HT1080 (cell line): ENCODE results near the gene OR2A7. TPM values are rescaled to one million over a fixed set of nuclear protein-coding genes. Genes with fewer than 3 reads are reported as not detected.
A peak's percentile ranks its signal among the peaks of the same experiment; 100 is the strongest.
"Not testable (repeated sequence)": the region's sequence is repeated elsewhere in the genome, so short reads cannot be mapped to it uniquely, and the experiment has no call there.

Experiments used
- DNase-seq: peaks from one replicate; pipeline ENCODE4 v3.0.0-alpha.2; 2015; ENCODE audit warnings: low read depth
- total RNA-seq: library from RNA; depleted of rRNA; stranded (reverse); fragments of >200 nt; shearing (Covaris generic); gene quantifications from 2 replicates; pipeline ENCODE4 v1.2.3, GENCODE V29; 2014; rRNA removed

OR2A7 gene
- total RNA-seq, 1 experiment from 2014 or later: not detected

GRCh38 chr7:144255471-144255897 lies 9.1 kb downstream of the OR2A7 start:
- peak; percentile 1 for DNase-seq

DNA sequence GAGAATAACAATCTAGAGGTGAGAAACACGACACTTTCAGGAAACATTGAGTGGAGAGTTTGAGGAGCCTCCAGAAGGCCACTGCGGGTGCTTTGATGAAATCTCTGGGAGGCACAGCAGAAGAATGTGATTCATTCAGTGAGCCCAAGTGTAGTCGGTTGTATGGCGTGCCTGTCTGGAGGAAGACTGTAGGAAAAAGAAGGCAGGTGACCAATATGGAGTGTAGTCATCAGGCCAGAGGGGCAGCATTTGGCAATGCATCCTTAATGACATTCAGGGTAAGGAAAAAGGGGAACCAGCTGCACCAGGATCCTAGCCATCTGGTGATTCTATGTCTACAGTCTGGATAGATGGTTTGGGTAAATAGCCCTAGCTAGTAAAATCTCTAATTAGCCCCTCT lies 12.3 kb downstream of the OR2A7 start:
- not testable (repeated sequence) for DNase-seq

DNA sequence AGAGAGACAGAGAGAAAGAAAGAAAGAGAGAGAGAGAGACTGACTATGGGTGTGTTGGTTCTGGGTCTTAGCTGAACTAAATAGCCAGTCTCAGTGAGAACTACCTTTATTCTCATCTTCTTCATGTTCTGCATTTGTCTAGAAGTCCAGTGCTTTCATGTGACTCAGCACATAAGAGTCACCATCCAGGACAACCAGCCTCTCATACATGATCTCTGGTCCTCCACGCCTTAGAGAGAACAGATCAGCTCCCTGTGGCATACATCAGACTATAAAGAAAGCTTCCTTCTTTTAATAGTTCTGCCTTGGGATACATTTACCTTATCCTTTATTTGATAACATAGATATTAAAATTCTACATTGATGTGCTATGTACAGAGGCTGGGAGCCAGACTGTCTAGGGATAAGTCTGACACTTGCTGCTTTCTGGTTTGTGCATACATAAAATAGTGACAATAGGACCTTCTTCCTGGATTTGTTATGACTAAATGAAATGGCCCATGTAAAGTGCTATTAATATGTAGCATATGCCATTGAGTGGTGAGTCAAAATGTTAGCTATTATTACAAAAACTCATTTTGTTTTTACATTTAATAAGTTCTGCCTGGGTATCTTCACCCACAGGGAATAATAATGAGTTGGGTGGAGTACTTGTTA lies 16.8 kb downstream of the OR2A7 start:
- not testable (repeated sequence) for DNase-seq

- DNase-seq: not testable (repeated sequence)
Measured at GRCh38 chr7:144246967-144247366, 17.6 kb downstream of the OR2A7 start.

DNA sequence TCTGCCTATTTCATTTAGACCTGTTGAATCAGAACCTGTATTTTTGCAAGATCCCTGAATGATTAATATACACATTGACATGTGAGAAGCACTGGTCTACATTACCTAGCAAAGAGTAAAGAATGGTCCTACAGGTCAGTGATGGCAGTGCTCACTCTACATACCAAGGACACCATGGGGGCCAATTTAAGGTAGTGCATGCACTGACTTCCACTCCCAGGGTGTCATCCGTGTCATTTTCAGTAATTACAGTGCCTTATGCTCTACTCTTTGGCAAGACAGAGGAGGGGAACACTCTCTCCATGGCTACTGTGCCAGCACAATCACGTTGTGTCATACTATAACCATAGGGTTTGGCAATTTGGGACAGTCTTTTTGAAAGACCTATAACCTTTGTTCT lies 19.2 kb downstream of the OR2A7 start:
- not testable (repeated sequence) for DNase-seq

DNA sequence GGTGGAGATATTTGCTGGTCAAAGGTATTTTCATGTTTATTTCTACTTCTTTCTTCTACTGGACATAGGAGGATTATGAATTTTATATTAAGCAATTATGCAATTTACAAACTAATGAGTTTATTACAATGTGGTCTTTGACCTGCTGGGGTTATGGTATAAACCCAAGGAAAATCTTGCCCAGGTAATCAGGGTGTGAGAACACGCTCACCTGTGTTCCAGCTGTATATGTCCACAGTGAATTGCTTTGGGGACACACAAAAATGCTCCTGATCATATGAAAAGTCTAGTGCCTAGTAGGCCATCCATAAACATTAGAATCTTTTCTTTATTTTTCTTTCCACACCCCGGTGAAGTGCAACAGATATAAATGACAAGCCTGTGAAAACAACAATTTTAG lies 25.2 kb downstream of the OR2A7 start, which contains the start of gene OR2A42:
Gene OR2A42, minus strand, starts transcription at position 241 of the 400 bp plus-strand sequence. CDS start 6,762 bp downstream, outside the sequence.
- not testable (repeated sequence) for DNase-seq

DNA sequence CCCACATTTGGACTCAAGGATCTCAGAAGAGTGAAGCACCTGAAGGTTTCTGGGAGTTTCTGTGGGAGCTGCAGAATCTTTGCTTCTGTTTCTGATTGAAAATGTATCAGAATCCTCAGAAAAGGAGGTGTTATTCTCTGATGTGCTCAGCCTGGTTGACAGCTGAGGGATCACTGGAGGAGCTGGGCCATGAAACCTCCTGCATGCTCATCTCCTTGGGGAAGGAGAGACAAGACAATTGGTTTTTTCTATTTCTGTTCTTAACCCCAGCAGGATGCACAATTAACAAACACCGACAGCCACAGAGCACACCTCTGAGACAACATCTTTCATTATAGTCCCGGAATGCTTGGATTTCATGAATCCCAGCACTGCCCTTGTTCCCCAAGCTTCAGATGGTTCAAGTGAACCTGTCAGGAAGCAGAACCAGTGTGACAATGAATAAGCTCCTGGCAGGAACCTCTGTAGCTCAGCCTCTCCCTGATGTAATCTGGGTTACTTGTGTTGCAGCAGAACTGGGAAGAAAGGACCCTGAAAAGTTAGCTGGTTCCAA lies 26.0 kb downstream of the OR2A7 start:
- not testable (repeated sequence) for DNase-seq

- DNase-seq: not testable (repeated sequence)
Measured at GRCh38 chr7:144233039-144233438, 31.6 kb downstream of the OR2A7 start.

GRCh38 chr7:144231027-144231426 lies 33.6 kb downstream of the OR2A7 start:
- DNase-seq: not testable (repeated sequence)

DNA sequence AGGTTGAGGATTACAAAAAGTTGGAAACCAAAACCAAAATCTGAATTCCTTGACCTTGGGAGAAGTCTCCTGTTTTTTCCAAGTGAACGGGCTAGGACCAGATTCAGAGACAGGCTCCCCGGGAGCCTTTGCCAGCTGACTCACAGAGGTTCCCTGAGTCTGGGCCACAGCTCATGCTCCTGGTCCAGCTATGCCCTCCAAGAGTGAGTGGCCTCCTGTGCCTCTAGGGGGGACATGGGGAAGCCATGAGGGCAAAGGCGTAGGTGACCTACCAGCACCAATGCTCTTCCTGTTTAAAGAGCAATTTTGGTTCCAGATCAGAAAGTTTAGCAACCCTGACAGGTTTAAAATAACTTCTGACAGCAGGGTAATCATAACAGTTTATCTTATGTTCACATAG lies 35.8 kb downstream of the OR2A7 start:
- not testable (repeated sequence) for DNase-seq

DNA sequence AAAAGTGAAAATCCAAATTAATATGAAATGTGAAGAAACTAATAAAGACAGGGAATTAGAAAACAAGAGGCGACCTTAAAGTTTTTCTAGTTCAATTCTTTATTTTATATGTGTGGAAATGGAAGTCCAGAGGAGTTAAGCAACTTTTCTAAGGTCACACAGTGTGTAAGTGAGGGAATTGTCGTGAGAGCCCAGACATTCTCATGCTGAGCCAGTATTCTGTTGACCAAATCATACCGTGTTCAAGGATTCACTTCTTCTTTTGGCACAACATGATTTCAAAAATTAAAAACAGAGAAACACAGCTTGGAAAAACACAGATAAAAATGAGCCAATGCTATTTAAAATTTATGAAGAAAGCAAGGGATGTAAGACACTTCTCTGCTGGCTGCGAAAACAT lies 37.7 kb downstream of the OR2A7 start:
- not testable (repeated sequence) for DNase-seq

DNA sequence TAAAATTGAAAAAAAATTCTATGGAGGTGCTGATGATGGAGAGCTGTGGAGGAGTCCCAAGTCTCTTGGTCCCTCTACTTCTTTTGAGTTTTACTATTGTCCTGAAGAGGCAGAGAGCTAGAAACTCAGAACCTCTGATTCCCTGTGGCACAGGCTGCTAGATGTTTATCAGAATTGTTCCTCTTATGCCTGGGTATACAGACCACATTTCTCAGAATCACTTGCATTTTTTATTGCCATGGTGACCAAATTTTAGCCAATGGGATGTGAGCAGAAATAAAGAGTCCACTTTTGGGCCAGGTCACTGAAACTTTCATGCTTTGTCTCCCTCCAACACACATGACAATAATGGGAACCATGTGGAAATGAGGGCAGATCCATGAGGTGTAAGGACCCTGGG lies 40.9 kb downstream of the OR2A7 start:
- not testable (repeated sequence) for DNase-seq

- not testable (repeated sequence) for DNase-seq
Measured at GRCh38 chr7:144220531-144220930, 44.1 kb downstream of the OR2A7 start.

DNA sequence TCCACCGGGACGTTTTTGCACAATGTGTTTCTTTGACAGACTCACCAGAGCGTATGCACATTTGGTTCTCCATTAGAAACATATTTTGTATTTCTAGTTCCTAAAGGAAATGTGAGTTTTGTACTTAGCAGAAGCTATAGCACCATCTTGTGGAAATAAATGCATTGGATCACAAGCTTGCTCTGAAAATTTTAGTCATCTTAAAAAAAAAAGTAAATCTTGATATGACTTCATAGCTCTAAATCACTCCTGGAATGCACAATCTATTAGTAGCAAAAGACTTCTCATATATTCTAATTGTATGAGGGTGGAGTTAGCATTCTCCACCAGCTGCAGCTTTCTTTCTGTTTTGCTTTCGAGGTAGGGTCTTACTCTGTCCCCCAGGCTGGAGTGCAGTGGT lies 45.4 kb downstream of the OR2A7 start:
- DNase-seq: not testable (repeated sequence)

GRCh38 chr7:144218581-144218980 lies 46.0 kb downstream of the OR2A7 start:
- not testable (repeated sequence) for DNase-seq

DNA sequence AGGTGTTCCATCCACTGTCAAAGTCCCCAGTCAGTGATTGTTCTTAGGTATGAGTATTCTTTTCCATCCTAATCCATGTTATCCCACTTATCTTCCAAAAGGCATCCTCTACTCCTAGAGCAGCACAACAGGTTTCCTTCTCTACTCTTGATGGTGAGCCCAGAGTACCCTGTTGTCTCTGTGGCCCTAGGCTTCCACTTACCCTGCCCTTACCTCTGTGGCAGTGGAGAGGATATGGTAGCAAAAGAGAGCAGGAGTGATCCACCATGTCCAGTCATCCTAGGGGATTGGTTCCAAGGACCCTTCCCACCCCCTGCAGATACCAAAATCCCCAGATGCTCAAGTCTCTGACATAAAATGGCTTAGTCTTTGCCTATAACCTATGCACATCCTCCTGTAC lies 47.4 kb downstream of the OR2A7 start:
- DNase-seq: not testable (repeated sequence)

Other genes with a start within 250 kb of the OR2A7 start
- not detected in 2 replicates for gene OR2A5, start 215.8 kb downstream of the OR2A7 start, total RNA-seq
- gene OR2A25, start 195.0 kb downstream of the OR2A7 start, total RNA-seq: not detected in 2 replicates
- not detected in 2 replicates for gene OR2A12, start 178.5 kb downstream of the OR2A7 start, total RNA-seq
- not detected in 2 replicates for gene OR2A2, start 155.2 kb downstream of the OR2A7 start, total RNA-seq
- not detected in 2 replicates for gene OR2A14, start 141.6 kb downstream of the OR2A7 start, total RNA-seq
- 0.14 and 0.17 TPM in 2 replicates for gene CTAGE4, start 81.3 kb downstream of the OR2A7 start, total RNA-seq
- gene ARHGEF35, start 69.0 kb downstream of the OR2A7 start, total RNA-seq: 0.11 TPM in 1 of 2 replicates, not detected in the other
- gene OR2A42, start 25.2 kb downstream of the OR2A7 start, total RNA-seq: not detected in 2 replicates
- not detected in 2 replicates for gene CTAGE8, start 4.5 kb upstream of the OR2A7 start, total RNA-seq
- gene OR2A1, start 47.6 kb upstream of the OR2A7 start, total RNA-seq: not detected in 2 replicates
- gene ARHGEF5, start 90.6 kb upstream of the OR2A7 start, total RNA-seq: 1.0 and 2.5 TPM in 2 replicates
- gene NOBOX, start 138.9 kb upstream of the OR2A7 start, total RNA-seq: not detected in 2 replicates